T-cell (primary cell): Measurements from ENCODE around the gene COX6B2. TPM values are rescaled to one million over a fixed set of nuclear protein-coding genes. Genes with fewer than 3 reads are reported as not detected.

Experiments used
- ATAC-seq, 4 experiments: fragments of 200-7000 bp in 3 of 4; fragments of 150-1000 bp in 1 of 4; cut with Tn5 transposase; replicated peaks in 1 of 4; 1 replicate in 3 of 4; 2 replicates in 1 of 4; pipeline ENCODE4 v1.10.0; 2021; ENCODE audit warnings: moderate library complexity in 3 of 4, mild to moderate bottlenecking in 2 of 4, moderate number of reproducible peaks in 1 of 4
- CTCF ChIA-PET, 2 donors: fragments of 300-600 bp; sonication (Branson Sonifier 250); formaldehyde crosslinking; loops; one replicate each; lab custom pipeline; 2022; ENCODE audit warnings: antibody characterized with exemption in 2 of 2; lab: Charles Lee
- POLR2A ChIA-PET, 2 donors: fragments of 300-600 bp; sonication (Branson Sonifier 250); formaldehyde crosslinking; loops; one replicate each; lab custom pipeline; 2022; ENCODE audit warnings: antibody characterized with exemption in 2 of 2; lab: Charles Lee
- DNase-seq, 35 experiments: peaks; one replicate each; pipeline versions ENCODE4 v3.0.0 to v3.0.0-alpha.2; 2013 to 2023
- H3K27ac ChIP-seq: one replicate; pipeline ENCODE4 v1.5.1; 2013; ENCODE audit warnings: low read length
- H3K27me3 ChIP-seq, 2 experiments: replicated peaks in 1 of 2; 1 replicate in 1 of 2; 2 replicates in 1 of 2; pipeline versions ENCODE4 v1.6.1 to v1.7.0; 2013; ENCODE audit warnings: low read length in 1 of 2, mixed read lengths in 1 of 2; ENCODE audit not compliant: control insufficient read depth in 2 of 2, insufficient read depth in 2 of 2; ENCODE audit errors: extremely low read depth in 1 of 2
- H3K36me3 ChIP-seq, 2 donors: 1 replicate in 1 of 2; 2 replicates in 1 of 2; pipeline versions ENCODE4 v1.6.1 to v1.7.0; 2013; ENCODE audit warnings: low read length in 1 of 2; ENCODE audit not compliant: control insufficient read depth in 2 of 2, insufficient read depth in 1 of 2; ENCODE audit errors: extremely low read depth in 1 of 2
- H3K4me1 ChIP-seq, 2 experiments: 1 replicate in 1 of 2; 2 replicates in 1 of 2; pipeline versions ENCODE4 v1.6.1 to v1.7.0; 2013; ENCODE audit warnings: low read length in 2 of 2, mixed read lengths in 1 of 2; ENCODE audit not compliant: insufficient read depth in 2 of 2, control insufficient read depth in 1 of 2; ENCODE audit errors: extremely low read depth in 1 of 2
- H3K4me3 ChIP-seq, 2 donors: 1 replicate in 1 of 2; 2 replicates in 1 of 2; pipeline versions ENCODE4 v1.5.1 to v1.7.0; 2013; ENCODE audit warnings: mild to moderate bottlenecking in 2 of 2, low read length in 1 of 2, moderate library complexity in 1 of 2; ENCODE audit not compliant: control insufficient read depth in 1 of 2; ENCODE audit errors: extremely low read depth in 1 of 2
- H3K9me3 ChIP-seq: 2 replicates; pipeline ENCODE4 v1.7.0; 2013
- H3K27ac Mint-ChIP-seq, 2 donors: one replicate each; pipeline ENCODE4 v1.8.0; 2020 to 2021; ENCODE audit warnings: mild to moderate bottlenecking in 2 of 2, mixed read lengths in 2 of 2
- H3K27me3 Mint-ChIP-seq, 2 donors: one replicate each; pipeline ENCODE4 v1.8.0; 2021 to 2022; ENCODE audit warnings: mixed read lengths in 2 of 2
- H3K36me3 Mint-ChIP-seq: one replicate; pipeline ENCODE4 v1.8.0; 2021; ENCODE audit warnings: mixed read lengths
- H3K4me1 Mint-ChIP-seq, 3 donors: one replicate each; pipeline ENCODE4 v1.8.0; 2020 to 2022; ENCODE audit warnings: mixed read lengths in 3 of 3, mild to moderate bottlenecking in 1 of 3
- H3K4me3 Mint-ChIP-seq, 3 donors: one replicate each; pipeline ENCODE4 v1.8.0; 2020 to 2022; ENCODE audit warnings: mild to moderate bottlenecking in 3 of 3, mixed read lengths in 3 of 3, moderate library complexity in 3 of 3
- H3K9me3 Mint-ChIP-seq, 3 donors: one replicate each; pipeline ENCODE4 v1.8.0; 2020 to 2022; ENCODE audit warnings: mixed read lengths in 3 of 3
- WGBS: methylation state at CpG from one replicate; pipeline ENCODE4 v1.1.5; 2013; ENCODE audit warnings: missing lambda C conversion rate; ENCODE audit not compliant: insufficient coverage; 5-methylcytosine and 5-hydroxymethylcytosine counted together
- total RNA-seq, 35 experiments: library from RNA in 6 of 35; stranded (reverse) in 6 of 35; fragments of 120-200 nt in 1 of 35; gene quantifications; one replicate each; pipeline versions ENCODE4 v1.2.1 to v1.2.4 and lab custom pipeline; 2013 to 2026

The COX6B2 gene
- total RNA-seq, 5 donors from 2014 or later (not counting 1 experiment from before 2014, with no cell fraction given), result 0.12 to 0.51 TPM; not detected in 3

DNA sequence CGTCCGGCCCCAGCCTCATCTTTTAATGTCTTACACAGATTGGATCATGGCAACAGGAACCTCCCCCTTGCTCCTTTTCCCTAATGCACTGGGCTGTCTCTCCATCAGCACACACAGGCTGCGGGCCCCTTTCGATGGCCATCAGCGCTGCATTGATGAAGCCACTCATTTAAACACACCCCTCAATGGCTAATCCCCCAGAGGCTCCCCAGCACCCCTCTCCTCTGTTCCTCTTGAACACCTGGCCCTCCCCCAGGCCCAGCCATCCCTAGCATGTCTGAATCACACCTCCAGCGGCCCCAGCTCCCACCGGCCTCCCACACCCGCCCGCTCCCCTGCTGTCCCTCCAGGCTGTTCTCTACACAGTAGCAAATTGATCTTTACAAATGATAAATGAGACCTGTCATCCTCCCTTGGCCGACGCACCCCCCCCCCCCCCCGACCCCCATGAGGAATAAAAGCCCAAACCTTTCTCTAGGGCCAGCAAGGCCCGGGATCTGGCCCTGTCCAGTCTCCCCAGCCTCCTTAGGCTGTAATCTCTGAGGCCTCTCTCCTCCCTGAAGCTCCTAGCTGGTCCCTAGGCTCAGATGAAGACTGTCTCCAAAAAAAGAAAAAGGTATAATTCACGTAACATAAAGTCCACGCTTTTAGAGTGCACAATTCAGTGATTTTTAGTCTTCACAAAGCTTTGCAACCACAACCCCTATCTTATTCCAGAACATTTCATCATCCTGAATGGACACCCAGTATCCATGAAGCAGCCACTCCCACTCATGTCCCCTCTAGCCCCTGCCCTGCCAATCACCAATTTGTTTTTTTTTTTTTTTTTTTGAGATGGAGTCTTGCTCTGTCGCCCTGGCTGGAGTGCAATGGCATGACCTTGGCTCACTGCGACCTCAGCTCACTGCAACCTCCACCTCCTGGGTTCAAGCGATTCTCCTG, 38.6 kb upstream of the COX6B2 start:
- H3K4me1 ChIP-seq, result peaks cover 5 to 32% of the 10 kb centered on the region in 2 experiments
- H3K9me3 Mint-ChIP-seq, result no peaks in the 10 kb centered on the region
- H3K4me3 ChIP-seq, result no peak overlapping the region
- no peaks in the 10 kb centered on the region for H3K27me3 Mint-ChIP-seq
- no peaks in the 10 kb centered on the region for H3K27me3 ChIP-seq
- ATAC-seq, result no peak
- no peak overlapping the region for H3K27ac ChIP-seq
- H3K27ac Mint-ChIP-seq, result peak overlapping the region in 1 of 2 donors; percentile 16
- POLR2A ChIA-PET, result interaction anchor here (0.6 to 0.9 kb wide), 3 partner anchors 14 to 138 kb away, joined by 3 to 9 read pairs (median 3); no protein-coding TSS in a partner anchor
- no peaks in the 10 kb centered on the region for H3K9me3 ChIP-seq
- peaks cover 10 to 38% of the 10 kb centered on the region in 2 donors for H3K36me3 ChIP-seq
- 86% methylated on average over 12 of the region's 18 CpGs for WGBS
- DNase-seq, result no peak
- peaks cover 26 to 38% (median 34%) of the 10 kb centered on the region in 3 donors for H3K4me1 Mint-ChIP-seq
- CTCF ChIA-PET, result no interaction called here
- H3K4me3 Mint-ChIP-seq, result no peak overlapping the region
- peaks cover 19% of the 10 kb centered on the region for H3K36me3 Mint-ChIP-seq

DNA sequence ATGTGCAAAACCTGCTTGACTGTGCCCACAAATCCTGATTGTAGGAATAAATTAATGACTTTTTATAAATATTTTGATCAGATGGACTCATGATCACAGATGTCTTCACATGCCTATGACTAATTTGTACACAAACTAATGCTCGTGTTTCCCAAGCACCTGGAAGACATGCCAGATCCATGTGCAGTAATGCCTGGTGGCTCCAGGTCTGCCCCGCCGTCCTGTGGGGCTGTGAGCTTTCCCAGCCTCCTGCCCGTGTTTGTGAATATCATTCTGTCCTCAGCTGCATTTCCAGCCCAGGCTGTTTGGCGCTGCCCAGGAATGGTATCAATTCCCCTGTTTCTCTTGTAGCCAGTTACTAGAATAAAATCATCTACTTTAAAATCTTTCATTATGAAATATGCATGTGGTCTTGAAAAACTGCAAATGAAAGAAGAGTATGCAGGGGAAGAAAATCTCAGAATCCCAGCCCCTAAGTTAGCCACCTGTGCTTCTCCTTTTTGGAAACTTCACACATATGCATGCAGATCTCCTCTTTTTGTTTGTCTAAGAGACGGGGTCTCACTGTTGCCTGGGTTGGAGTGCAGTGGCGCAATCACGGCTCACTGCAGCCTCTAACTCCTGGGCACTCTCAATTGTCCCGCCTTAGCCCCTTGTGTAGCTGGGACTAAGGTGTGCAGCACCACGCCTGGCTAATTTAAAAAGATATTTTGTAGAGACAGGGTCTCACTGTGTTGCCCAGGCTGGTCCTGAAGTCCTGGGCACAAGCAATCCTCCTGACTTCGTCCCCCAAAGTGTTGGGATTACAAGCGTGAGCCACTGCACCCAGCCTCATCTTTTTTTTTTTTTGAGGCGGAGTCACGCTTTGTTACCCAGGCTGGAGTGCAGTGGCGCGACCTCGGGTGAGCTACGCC, 37.4 kb upstream of the COX6B2 start:
- Histone ChIP-seq H3K27me3 (no peaks in the 10 kb centered on the region), H3K36me3 (peaks cover 11 to 49% of the 10 kb centered on the region in 2 donors), H3K4me1 (peaks cover 14 to 43% of the 10 kb centered on the region in 2 experiments), H3K27ac (no peak overlapping the region), H3K9me3 (no peaks in the 10 kb centered on the region), H3K4me3 (no peak overlapping the region)
- no peak for DNase-seq
- no peak for ATAC-seq
- ChIA-PET POLR2A (no interaction called here), CTCF (no interaction called here)
- no peak overlapping the region for H3K4me3 Mint-ChIP-seq
- H3K9me3 Mint-ChIP-seq, result no peaks in the 10 kb centered on the region
- peak overlapping the region in 1 of 2 donors; percentile 44 for H3K27ac Mint-ChIP-seq
- no peaks in the 10 kb centered on the region for H3K27me3 Mint-ChIP-seq
- H3K36me3 Mint-ChIP-seq, result peaks cover 24% of the 10 kb centered on the region
- peaks cover 38 to 45% (median 44%) of the 10 kb centered on the region in 3 donors for H3K4me1 Mint-ChIP-seq
- WGBS, result 93% methylated on average over 9 of the region's 18 CpGs

DNA sequence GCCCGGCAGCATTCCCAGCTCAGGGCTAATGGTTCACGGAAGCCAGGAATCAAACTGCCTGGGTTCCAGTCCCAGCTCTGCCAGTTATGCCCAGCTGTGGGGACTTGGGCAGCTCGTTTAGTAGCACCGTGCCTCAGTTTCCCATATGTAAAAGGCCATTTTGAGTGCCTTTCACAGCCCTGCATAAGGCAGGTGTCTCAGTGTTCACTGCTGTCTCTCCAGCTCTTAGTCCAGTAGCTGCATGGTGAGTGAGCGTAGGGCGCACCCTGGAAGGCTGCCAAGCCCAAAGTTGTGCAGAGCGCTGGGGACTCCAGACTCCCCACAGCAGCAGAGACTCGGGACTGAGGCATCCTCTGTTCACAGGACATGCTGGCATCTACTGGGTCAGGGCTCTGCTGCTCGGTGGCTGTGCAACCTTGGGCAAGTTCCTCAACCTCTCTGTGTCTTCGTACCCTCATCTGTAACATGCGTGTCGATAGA, 36.7 kb upstream of the COX6B2 start:
- ATAC-seq (no peak), DNase-seq (no peak)
- H3K27ac Mint-ChIP-seq, result peak overlapping the region in 1 of 2 donors; percentile 52
- Histone ChIP-seq H3K27me3 (no peaks in the 10 kb centered on the region), H3K27ac (no peak overlapping the region), H3K36me3 (peaks cover 11 to 55% of the 10 kb centered on the region in 2 donors), H3K9me3 (no peaks in the 10 kb centered on the region), H3K4me3 (no peak overlapping the region), H3K4me1 (peaks cover 17 to 50% of the 10 kb centered on the region in 2 experiments)
- H3K4me1 Mint-ChIP-seq, result peaks cover 45 to 53% (median 51%) of the 10 kb centered on the region in 3 donors
- H3K4me3 Mint-ChIP-seq, result no peak overlapping the region
- ChIA-PET CTCF (no interaction called here), POLR2A (interaction anchor here in 1 of 2 donors (0.6 to 0.9 kb wide), 2 partner anchors 53 to 258 kb away, joined by 3 to 8 read pairs; no protein-coding TSS in a partner anchor)
- no peaks in the 10 kb centered on the region for H3K27me3 Mint-ChIP-seq
- peaks cover 31% of the 10 kb centered on the region for H3K36me3 Mint-ChIP-seq
- WGBS, result 84% methylated on average over 8 of the region's 12 CpGs
- no peaks in the 10 kb centered on the region for H3K9me3 Mint-ChIP-seq

DNA sequence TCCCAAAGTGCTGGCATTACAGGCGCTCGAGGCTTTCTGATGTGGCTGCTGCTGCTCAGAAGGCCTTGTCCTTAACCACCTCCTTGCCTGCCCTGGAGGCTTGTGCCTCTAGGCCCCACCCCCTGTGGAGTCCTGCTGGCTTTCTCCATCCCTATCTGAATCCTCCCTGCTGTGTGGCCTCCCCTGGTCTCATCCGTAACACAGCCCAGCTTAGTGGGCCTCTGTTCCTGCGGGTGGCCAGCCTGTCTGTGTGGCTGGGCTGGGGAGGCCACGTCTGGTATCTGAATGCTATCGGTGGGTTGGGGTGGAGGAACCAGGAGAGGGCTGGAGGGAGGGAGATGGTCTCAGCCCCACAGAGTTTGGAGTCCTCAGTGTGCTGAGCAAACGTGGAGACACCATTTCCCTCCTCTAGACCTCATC, 36.0 kb upstream of the COX6B2 start:
- Histone ChIP-seq H3K27ac (no peak overlapping the region), H3K9me3 (no peaks in the 10 kb centered on the region), H3K36me3 (peaks cover 11 to 55% of the 10 kb centered on the region in 2 donors), H3K4me1 (peaks cover 17 to 54% of the 10 kb centered on the region in 2 experiments), H3K4me3 (no peak overlapping the region), H3K27me3 (no peaks in the 10 kb centered on the region)
- Mint-ChIP-seq H3K36me3 (peaks cover 36% of the 10 kb centered on the region), H3K4me1 (peaks cover 51 to 56% (median 52%) of the 10 kb centered on the region in 3 donors), H3K9me3 (no peaks in the 10 kb centered on the region), H3K27me3 (no peaks in the 10 kb centered on the region), H3K4me3 (no peak overlapping the region), H3K27ac (peak overlapping the region; percentile 52 to 60)
- 44% methylated on average over 2 of the region's 7 CpGs for WGBS
- POLR2A ChIA-PET, result interaction anchor here in 1 of 2 donors (0.6 to 0.9 kb wide), 2 partner anchors 52 to 257 kb away, joined by 3 to 8 read pairs; no protein-coding TSS in a partner anchor
- CTCF ChIA-PET, result no interaction called here
- ATAC-seq (no peak), DNase-seq (no peak)

DNA sequence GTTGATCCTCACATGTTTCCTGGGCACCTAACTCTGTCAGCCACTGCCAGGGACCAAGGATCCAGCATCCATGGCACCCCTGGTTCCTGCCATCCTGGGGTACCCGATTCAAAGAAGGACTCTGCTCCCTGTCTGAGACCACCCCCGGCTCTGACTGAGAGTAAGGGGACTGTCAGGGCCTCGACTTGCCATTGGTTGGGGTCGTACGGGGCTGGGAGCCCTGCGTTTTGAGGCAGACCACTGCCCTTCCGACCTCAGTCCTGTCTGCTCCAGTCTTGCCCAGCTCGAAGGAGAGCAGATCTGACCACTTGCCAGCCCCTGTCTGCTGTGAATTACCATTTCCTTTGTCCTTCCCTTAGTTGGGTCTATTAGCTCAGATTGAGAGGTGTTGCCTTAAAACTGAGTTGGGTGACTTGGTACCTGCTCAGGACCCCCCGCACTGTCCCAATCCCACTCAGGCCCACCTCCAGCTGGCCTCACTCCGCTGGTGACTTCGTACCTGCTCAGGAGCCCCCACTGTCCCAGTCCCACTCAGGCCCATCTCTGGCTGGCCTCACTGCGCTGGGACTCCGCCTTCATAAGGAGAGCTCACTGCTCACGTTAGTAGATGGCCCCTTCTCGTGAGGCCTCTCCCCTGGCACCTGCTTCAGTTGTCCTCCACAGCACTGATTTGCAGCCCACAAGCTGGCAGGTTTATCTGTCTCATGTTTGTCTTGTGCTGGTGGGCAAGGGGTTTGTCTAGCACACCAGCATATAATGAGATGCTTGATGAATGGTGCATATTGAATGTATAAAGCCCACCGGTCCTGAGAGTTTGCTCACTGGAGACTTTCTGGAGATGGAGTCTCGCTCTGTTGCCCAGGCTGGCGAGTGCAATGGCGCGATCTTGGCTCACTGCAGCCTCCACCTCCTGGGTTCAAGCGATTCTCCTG, 35.1 kb upstream of the COX6B2 start:
- Histone ChIP-seq H3K4me3 (no peak overlapping the region), H3K4me1 (peaks cover 21 to 60% of the 10 kb centered on the region in 2 experiments), H3K36me3 (peaks cover 11 to 55% of the 10 kb centered on the region in 2 donors), H3K27me3 (no peaks in the 10 kb centered on the region), H3K9me3 (no peaks in the 10 kb centered on the region), H3K27ac (no peak overlapping the region)
- ATAC-seq (no peak), DNase-seq (no peak)
- WGBS, result 83% methylated on average over 14 of the region's 21 CpGs
- peaks cover 56 to 62% (median 57%) of the 10 kb centered on the region in 3 donors for H3K4me1 Mint-ChIP-seq
- no peaks in the 10 kb centered on the region for H3K27me3 Mint-ChIP-seq
- CTCF ChIA-PET, result interaction anchor here in 1 of 2 donors (0.9 kb wide), 1 partner anchor 10 kb away, joined by 3 read pairs; no protein-coding TSS in a partner anchor
- peaks cover 36% of the 10 kb centered on the region for H3K36me3 Mint-ChIP-seq
- H3K4me3 Mint-ChIP-seq, result peak overlapping the region in 2 of 3 donors; percentile 44 to 45
- H3K27ac Mint-ChIP-seq, result peak overlapping the region; percentile 45 to 55
- POLR2A ChIA-PET, result interaction anchor here in 1 of 2 donors (0.7 kb wide), 1 partner anchor 18 kb away, joined by 3 read pairs; no protein-coding TSS in a partner anchor
- no peaks in the 10 kb centered on the region for H3K9me3 Mint-ChIP-seq
